Subcutaneous adipose tissue (tissue), 4 donors: ENCODE data around the gene SLC6A11. TPM values are rescaled to one million over a fixed set of nuclear protein-coding genes. Genes with fewer than 3 reads are reported as not detected.

ENCODE experiments used
- total RNA-seq, 4 donors: library from RNA; depleted of rRNA; stranded (reverse); fragments of >200 nt; gene quantifications; one replicate each; pipeline ENCODE4 v1.1.0, GENCODE V29; 2016
- TF ChIP-seq, protein P1 (sequence below): fragments of 450-650 bp; IDR thresholded peaks from one replicate; pipeline ENCODE4 v1.5.1; 2016; ENCODE audit warnings: low read depth, mild to moderate bottlenecking, control low read depth, antibody characterized with exemption, moderate library complexity

SLC6A11 gene
- total RNA-seq, 4 donors from 2014 or later = 0.16 TPM; not detected in 3

- TF ChIP-seq, protein P1, sequence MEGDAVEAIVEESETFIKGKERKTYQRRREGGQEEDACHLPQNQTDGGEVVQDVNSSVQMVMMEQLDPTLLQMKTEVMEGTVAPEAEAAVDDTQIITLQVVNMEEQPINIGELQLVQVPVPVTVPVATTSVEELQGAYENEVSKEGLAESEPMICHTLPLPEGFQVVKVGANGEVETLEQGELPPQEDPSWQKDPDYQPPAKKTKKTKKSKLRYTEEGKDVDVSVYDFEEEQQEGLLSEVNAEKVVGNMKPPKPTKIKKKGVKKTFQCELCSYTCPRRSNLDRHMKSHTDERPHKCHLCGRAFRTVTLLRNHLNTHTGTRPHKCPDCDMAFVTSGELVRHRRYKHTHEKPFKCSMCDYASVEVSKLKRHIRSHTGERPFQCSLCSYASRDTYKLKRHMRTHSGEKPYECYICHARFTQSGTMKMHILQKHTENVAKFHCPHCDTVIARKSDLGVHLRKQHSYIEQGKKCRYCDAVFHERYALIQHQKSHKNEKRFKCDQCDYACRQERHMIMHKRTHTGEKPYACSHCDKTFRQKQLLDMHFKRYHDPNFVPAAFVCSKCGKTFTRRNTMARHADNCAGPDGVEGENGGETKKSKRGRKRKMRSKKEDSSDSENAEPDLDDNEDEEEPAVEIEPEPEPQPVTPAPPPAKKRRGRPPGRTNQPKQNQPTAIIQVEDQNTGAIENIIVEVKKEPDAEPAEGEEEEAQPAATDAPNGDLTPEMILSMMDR = no peak
Measured at GRCh38 chr3:10955711-10956453, 139.9 kb downstream of the SLC6A11 start.

DNA sequence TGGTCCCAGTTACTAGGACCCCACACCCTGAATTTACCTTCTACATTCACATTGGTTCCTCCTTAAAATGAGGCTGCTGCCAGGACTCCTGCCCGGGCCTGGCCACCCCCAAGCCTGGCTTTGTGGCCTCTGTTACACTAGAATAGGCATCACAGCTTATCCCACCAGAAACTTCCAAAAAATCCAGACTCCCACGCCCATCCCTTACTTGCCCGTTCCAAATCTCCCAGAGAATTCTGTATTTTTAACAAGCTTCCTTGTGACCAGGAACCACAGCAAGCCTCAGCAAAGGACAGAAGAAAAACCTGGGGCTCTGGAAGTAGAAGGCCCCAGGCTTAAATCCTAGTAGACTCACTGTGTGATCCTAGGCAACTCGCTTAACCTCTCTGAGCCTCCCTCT lies 140.5 kb downstream of the SLC6A11 start:
- TF ChIP-seq, protein P1 = no peak

DNA sequence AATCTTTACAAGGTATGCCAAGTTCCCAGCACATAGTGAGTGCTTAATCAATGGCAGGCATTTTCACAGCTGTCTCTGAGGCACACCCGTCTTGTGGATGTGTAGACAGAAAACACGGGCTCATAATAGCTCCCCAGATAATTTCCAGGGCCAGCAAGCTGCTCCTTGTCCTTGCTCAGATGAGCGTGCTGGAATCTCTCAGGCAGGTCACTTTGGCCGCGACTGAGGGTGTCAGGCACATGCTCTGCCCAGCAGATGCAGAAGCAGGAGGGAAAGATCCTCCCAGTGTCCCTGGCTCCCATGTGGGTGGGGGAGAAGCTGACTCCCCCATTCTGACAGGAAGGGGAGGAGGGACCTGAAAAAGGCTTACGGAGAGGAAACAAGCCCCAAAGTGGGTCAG lies 141.0 kb downstream of the SLC6A11 start:
- TF ChIP-seq, protein P1 = no peak

- TF ChIP-seq, protein P1 = no peak
Measured at GRCh38 chr3:10957976-10958749, 142.1 kb downstream of the SLC6A11 start.

DNA sequence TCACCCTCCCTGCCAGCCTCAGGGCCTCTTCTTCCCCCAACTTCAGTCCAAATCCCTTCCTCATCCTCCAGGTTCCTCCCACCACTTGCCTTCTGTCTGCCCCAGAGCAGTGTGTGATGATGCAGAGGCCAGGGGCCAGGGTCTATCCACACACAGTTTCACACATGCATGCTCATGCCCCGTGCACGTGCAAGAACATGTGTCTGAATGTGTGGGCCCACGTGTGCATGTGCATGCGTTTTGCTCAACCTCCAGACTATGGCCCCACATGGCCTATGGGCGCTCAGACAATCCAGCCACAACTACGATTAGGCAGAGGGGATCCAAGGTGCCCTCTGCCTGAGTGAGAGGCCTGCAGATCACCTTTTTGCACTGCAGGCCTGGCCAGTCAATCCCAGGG lies 144.2 kb downstream of the SLC6A11 start:
- TF ChIP-seq, protein P1 = no peak

GRCh38 chr3:10961921-10962320 lies 145.9 kb downstream of the SLC6A11 start:
- TF ChIP-seq, protein P1 = no peak

DNA sequence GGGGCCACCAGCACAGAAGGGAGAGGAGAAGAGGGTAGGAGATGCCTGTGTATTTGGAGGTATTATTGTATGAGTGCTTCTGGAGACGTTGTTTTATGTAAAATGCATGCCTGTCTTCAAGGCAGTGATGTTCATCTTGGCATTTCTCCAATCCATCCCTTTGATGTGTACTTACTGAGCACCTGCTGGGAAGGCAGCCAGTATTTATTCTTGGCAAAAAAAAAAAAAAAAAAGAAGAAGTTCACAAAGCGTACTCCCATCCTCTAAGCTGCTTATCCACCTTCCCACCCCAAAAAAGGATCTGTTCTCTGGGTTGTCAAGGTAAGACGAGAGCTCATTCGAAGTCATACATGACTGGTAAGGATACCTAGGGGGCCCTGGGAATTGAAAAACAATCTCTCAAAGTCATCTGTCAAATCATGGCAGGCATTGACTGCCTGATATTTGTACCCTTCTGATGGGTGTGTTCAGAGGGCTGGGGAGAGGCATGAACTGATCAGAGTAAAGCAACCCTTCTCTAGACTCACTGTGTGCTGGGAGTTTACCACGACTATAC lies 146.5 kb downstream of the SLC6A11 start:
- TF ChIP-seq, protein P1 = no peak
